NT2/D1 (cell line): ENCODE data around the gene PRR30.

ENCODE experiments used
- YY1 ChIP-seq: IDR thresholded peaks from 2 replicates; pipeline ENCODE4 v1.6.1; 2011; ENCODE audit not compliant: insufficient read length, insufficient read depth
- ZNF274 ChIP-seq: IDR thresholded peaks from 2 replicates; pipeline ENCODE4 v1.6.1; 2011; ENCODE audit warnings: mild to moderate bottlenecking, low read depth, low read length

DNA sequence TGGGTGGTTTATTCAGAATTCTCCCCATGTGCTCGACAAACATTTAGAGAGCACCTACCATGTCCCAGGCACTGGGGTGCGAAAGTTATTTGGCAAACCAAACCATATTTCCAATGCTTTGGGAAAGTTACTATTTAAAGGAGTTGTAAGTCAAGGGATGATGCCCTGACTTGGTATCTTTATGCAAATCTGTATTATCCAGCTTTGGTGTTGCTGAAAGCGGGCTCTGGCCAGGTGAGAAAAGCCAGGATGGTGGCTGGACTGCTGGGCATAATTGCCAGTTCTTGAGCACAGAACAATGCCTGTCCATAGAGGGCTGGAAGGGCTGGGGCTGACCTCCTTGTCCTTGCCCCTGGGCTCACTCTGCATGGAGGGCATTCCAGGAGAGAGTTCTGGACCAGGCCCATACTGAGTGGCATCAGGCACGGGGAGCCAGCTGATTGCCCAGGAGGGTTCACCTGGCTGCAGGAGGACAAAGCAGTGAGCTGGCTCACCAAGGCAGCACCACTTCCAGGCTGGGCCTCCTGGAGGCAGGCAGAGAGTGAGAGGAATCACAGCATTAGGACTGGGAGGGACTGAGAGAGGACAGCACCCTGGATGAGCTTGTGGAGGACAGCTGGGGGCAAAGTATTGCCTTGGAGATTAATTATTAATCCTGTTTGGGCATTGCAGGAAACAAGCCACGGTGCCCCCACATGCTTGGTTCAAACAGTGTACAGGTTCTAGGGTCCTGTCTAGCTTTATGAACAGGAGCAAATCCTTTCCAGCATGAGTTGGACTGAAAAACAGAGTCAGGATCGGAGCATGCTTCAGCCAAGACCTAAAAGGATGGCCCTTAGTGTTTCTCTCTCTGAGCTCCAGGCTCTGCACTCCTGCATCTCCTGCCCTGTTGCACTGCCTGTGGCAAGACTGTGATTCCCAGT, 45.5 kb downstream of the PRR30 start:
- no peak for TF ChIP-seq ZNF274
- no peak for TF ChIP-seq YY1
